Measurements from ENCODE around the gene CAMTA1. TPM values are rescaled to one million over a fixed set of nuclear protein-coding genes. Genes with fewer than 3 reads are reported as not detected.
A peak's percentile ranks its signal among the peaks of the same experiment; 100 is the strongest.

The CAMTA1 gene
- polyA plus RNA-seq, 1 donor (not counting 4 experiments of a cell fraction or from before 2014, with no cell fraction given) = 51.4 TPM

GRCh38 chr1:7538033-7538432, 752.8 kb downstream of the CAMTA1 start:
- peaks cover 19% of the 10 kb centered on the region for H3K27me3 ChIP-seq (ENCODE audit: control insufficient read depth, extremely low read depth, insufficient read depth, low read length)
- no peaks in the 10 kb centered on the region for H3K36me3 ChIP-seq (ENCODE audit: control insufficient read depth in 2 of 2, extremely low read depth in 1 of 2, insufficient read depth in 2 of 2, low read length in 2 of 2)
- dilution Hi-C loops (cut with MboI; ENCODE audit: extremely low pct_ligation_motif_present, low sequenced_read_pairs) = no loop called here
- no peaks in the 10 kb centered on the region for H3K79me2 ChIP-seq (ENCODE audit: control insufficient read depth, insufficient read depth, low read length)
- no peak overlapping the region for H3K4me2 ChIP-seq (ENCODE audit: control insufficient read depth, extremely low read depth, insufficient read depth, low read depth, low read length)
- DNase-seq (ENCODE audit: low read depth, low spot score) = no peak
- no peaks in the 10 kb centered on the region for H3K9me3 ChIP-seq (ENCODE audit: control insufficient read depth, low read depth, low read length)
- H3K4me1 ChIP-seq (ENCODE audit: control insufficient read depth, extremely low read depth, insufficient read depth, low read length) = peaks cover 3% of the 10 kb centered on the region
- H3K9ac ChIP-seq (ENCODE audit: control insufficient read depth, extremely low read depth, insufficient read depth, low read length) = no peak overlapping the region
- no peak for FAIRE-seq
- H2AFZ ChIP-seq (ENCODE audit: control insufficient read depth, low read length) = no peak overlapping the region
- no peaks in the 10 kb centered on the region for H3K9me1 ChIP-seq (ENCODE audit: control insufficient read depth, extremely low read depth, insufficient read depth, low read length)
- no peaks in the 10 kb centered on the region for H4K20me1 ChIP-seq (ENCODE audit: control insufficient read depth, extremely low read depth, insufficient read depth, low read length)
- TF ChIP-seq CTCF (optimal IDR thresholded peaks at IDR 0.05 in 1 of 3, IDR thresholded peaks at IDR 0.05 in 1 of 3, conservative IDR thresholded peaks at IDR 0.05 in 1 of 3; ENCODE audit: extremely low read depth in 1 of 3, insufficient read depth in 2 of 3, low read length in 3 of 3) = no peak
- no peak for TF ChIP-seq EZH2 (IDR thresholded peaks at IDR 0.05; ENCODE audit: low read length)
- H3K4me3 ChIP-seq (ENCODE audit: control insufficient read depth in 2 of 3, extremely low read depth in 1 of 3, insufficient read depth in 2 of 3, low read depth in 1 of 3, low read length in 3 of 3) = no peak overlapping the region
- no peak overlapping the region for H3K27ac ChIP-seq (ENCODE audit: control insufficient read depth, insufficient read depth, low read length)

DNA sequence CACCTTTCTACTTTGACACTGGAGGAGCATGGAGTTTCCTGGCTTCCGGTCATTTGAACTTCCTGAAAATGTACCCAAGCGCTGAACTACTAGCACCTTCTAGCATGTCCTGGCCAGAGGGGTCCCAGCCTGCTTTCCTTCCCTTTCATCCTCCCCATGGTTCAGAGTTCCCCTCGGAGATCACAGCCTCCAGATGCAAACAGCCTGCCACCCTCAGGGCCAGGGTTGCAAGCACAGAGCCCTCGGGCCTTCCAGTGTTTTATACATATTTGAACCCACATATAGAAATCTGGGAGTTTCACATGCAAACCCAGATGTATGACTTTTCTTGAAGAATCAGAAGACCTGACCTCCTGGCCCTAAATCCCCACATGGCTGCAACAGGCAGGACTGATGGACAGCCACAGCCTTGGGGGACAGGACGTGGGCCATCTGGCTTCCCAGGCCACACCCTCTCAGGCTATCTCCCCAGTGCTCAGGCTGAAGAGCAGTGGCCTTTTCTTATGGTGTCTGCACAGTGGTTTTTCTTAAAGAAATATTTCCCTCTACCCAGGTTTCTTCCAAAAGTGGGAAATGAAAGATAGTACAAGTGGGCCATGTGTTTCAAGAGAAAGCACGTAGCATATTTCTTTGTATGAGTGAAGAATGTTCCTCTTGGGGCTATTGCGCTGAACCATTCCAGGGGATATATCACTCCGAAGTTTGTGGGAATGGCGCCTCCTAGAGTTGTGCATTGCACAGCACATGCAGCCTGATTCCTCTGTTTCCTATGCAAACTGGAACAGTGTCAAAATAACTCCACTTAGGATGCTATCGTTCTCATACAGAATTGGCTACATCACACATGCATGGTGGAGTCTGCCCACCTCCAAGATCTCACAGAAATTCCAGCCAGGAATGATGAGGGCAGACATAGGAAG, 753.9 kb downstream of the CAMTA1 start:
- TF ChIP-seq EZH2 (IDR thresholded peaks at IDR 0.05; ENCODE audit: low read length) (no peak), CTCF (optimal IDR thresholded peaks at IDR 0.05 in 1 of 3, IDR thresholded peaks at IDR 0.05 in 1 of 3, conservative IDR thresholded peaks at IDR 0.05 in 1 of 3; ENCODE audit: extremely low read depth in 1 of 3, insufficient read depth in 2 of 3, low read length in 3 of 3) (peak in 1 of 3 experiments; percentile 51)
- Histone ChIP-seq H3K9me3 (ENCODE audit: control insufficient read depth, low read depth, low read length) (no peaks in the 10 kb centered on the region), H3K27me3 (ENCODE audit: control insufficient read depth, extremely low read depth, insufficient read depth, low read length) (peaks cover 19% of the 10 kb centered on the region), H2AFZ (ENCODE audit: control insufficient read depth, low read length) (no peak overlapping the region), H3K4me3 (ENCODE audit: control insufficient read depth in 2 of 3, extremely low read depth in 1 of 3, insufficient read depth in 2 of 3, low read depth in 1 of 3, low read length in 3 of 3) (no peak overlapping the region), H3K9me1 (ENCODE audit: control insufficient read depth, extremely low read depth, insufficient read depth, low read length) (no peaks in the 10 kb centered on the region), H3K36me3 (ENCODE audit: control insufficient read depth in 2 of 2, extremely low read depth in 1 of 2, insufficient read depth in 2 of 2, low read length in 2 of 2) (no peaks in the 10 kb centered on the region), H3K9ac (ENCODE audit: control insufficient read depth, extremely low read depth, insufficient read depth, low read length) (no peak overlapping the region), H4K20me1 (ENCODE audit: control insufficient read depth, extremely low read depth, insufficient read depth, low read length) (no peaks in the 10 kb centered on the region), H3K4me1 (ENCODE audit: control insufficient read depth, extremely low read depth, insufficient read depth, low read length) (peaks cover 3% of the 10 kb centered on the region), H3K4me2 (ENCODE audit: control insufficient read depth, extremely low read depth, insufficient read depth, low read depth, low read length) (no peak overlapping the region), H3K79me2 (ENCODE audit: control insufficient read depth, insufficient read depth, low read length) (no peaks in the 10 kb centered on the region), H3K27ac (ENCODE audit: control insufficient read depth, insufficient read depth, low read length) (no peak overlapping the region)
- FAIRE-seq (no peak), DNase-seq (ENCODE audit: low read depth, low spot score) (no peak)
- dilution Hi-C loops (cut with MboI; ENCODE audit: extremely low pct_ligation_motif_present, low sequenced_read_pairs) = no loop called here

Data from keratinocyte (primary cell).